Fibroblast of the conjunctiva (primary cell): ENCODE results near the gene FCAR.
"Not testable (repeated sequence)": the region's sequence is repeated elsewhere in the genome, so short reads cannot be mapped to it uniquely, and the experiment has no call there.

Source experiments
- DNase-seq: peaks from one replicate; pipeline ENCODE4 v3.0.0-alpha.2; 2010; ENCODE audit warnings: low read depth

The FCAR gene

GRCh38 chr19:54894106-54894505 is 20.1 kb downstream of the FCAR start:
- not testable (repeated sequence) for DNase-seq

GRCh38 chr19:54896036-54896435 is 22.0 kb downstream of the FCAR start:
- no peak for DNase-seq

GRCh38 chr19:54898685-54899084 is 24.6 kb downstream of the FCAR start:
- not testable (repeated sequence) for DNase-seq

- not testable (repeated sequence) for DNase-seq
Observed at GRCh38 chr19:54899646-54900045, 25.6 kb downstream of the FCAR start.

- not testable (repeated sequence) for DNase-seq
Observed at GRCh38 chr19:54901153-54901552, 27.1 kb downstream of the FCAR start.

- DNase-seq: no peak
Observed at GRCh38 chr19:54902061-54902460, 28.0 kb downstream of the FCAR start.

GRCh38 chr19:54903303-54903702 is 29.3 kb downstream of the FCAR start:
- no peak for DNase-seq

GRCh38 chr19:54904261-54904660 is 30.2 kb downstream of the FCAR start:
- DNase-seq: not testable (repeated sequence)

- DNase-seq: no peak
Observed at GRCh38 chr19:54905421-54905802, 31.4 kb downstream of the FCAR start.

- DNase-seq: no peak
Observed at GRCh38 chr19:54905803-54906511, 31.9 kb downstream of the FCAR start, which contains the start of gene NCR1. Gene NCR1, plus strand, starts transcription at chr19:54906148. Its CDS starts 40 bp downstream, at chr19:54906188.

GRCh38 chr19:54906819-54907218 is 32.8 kb downstream of the FCAR start:
- no peak for DNase-seq

GRCh38 chr19:54907899-54908298 is 33.9 kb downstream of the FCAR start:
- DNase-seq: not testable (repeated sequence)

- no peak for DNase-seq
Observed at GRCh38 chr19:54916822-54917221, 42.8 kb downstream of the FCAR start.

- no peak for DNase-seq
Observed at GRCh38 chr19:54918499-54918898, 44.5 kb downstream of the FCAR start.

GRCh38 chr19:54919646-54920563 is 45.9 kb downstream of the FCAR start:
- DNase-seq: not testable (repeated sequence)

GRCh38 chr19:54921082-54921481 is 47.0 kb downstream of the FCAR start:
- DNase-seq: no peak

- DNase-seq: no peak
Observed at GRCh38 chr19:54923276-54923675, 49.2 kb downstream of the FCAR start.

GRCh38 chr19:54928299-54928698 is 54.3 kb downstream of the FCAR start:
- DNase-seq: no peak

GRCh38 chr19:54937926-54938325 is 63.9 kb downstream of the FCAR start:
- no peak for DNase-seq

GRCh38 chr19:54938906-54939305 is 64.9 kb downstream of the FCAR start:
- DNase-seq: no peak

- DNase-seq: not testable (repeated sequence)
Observed at GRCh38 chr19:54939538-54939937, 65.5 kb downstream of the FCAR start.
